HTERT RPE-1 (cell line): ENCODE measurements around the gene ZNF552.
"Not testable (repeated sequence)": the region's sequence is repeated elsewhere in the genome, so short reads cannot be mapped to it uniquely, and the experiment has no call there.

ENCODE experiments used
- in situ Hi-C: fragments of 300-500 bp; cut with MboI; formaldehyde crosslinking; loops from 4 replicates; pipeline ENCODE4 v1.14.3; 2020; ENCODE audit warnings: low sequenced_read_pairs

ZNF552 gene

GRCh38 chr19:57819475-57820148, 4.9 kb upstream of the ZNF552 start:
- in situ Hi-C loops: no loop called here

- in situ Hi-C loops: no loop called here
Measured at GRCh38 chr19:57818378-57818777, 3.7 kb upstream of the ZNF552 start.

- in situ Hi-C loops: no loop called here
Measured at GRCh38 chr19:57817976-57818375, 3.3 kb upstream of the ZNF552 start.

- in situ Hi-C loops: no loop called here
Measured at GRCh38 chr19:57816652-57817051, 1.9 kb upstream of the ZNF552 start.

- in situ Hi-C loops: no loop called here
Measured at GRCh38 chr19:57815247-57816075, 748 bp upstream of the ZNF552 start.

DNA sequence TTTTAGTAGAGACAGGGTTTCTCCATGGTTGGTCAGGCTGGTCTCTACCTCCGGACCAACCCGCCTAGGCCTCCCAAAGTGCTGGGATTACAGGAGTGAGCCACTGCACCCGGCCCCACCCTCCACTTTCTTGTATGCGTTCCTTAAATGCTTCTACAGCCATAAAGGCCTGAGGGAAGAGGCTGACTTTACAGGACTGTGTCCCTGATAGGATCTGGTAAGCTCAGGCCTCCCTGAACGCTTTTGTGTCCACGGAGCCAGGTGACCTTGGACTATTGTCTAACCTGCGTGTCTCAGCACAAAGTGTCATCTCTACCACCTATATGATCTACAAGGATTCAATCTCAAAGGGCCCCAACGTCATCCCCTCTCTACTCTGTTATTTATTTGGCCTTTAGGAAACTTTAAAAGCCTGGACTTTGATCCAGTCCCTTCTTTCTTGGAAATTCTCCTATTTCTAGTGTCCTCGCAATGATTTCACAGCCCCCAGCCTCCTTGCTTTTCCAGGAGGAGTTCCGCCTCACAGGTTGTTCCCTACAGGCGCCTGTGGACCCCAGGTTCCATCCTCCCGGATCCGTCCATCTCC, 701 bp downstream of the ZNF552 start:
- in situ Hi-C loops: no loop called here

DNA sequence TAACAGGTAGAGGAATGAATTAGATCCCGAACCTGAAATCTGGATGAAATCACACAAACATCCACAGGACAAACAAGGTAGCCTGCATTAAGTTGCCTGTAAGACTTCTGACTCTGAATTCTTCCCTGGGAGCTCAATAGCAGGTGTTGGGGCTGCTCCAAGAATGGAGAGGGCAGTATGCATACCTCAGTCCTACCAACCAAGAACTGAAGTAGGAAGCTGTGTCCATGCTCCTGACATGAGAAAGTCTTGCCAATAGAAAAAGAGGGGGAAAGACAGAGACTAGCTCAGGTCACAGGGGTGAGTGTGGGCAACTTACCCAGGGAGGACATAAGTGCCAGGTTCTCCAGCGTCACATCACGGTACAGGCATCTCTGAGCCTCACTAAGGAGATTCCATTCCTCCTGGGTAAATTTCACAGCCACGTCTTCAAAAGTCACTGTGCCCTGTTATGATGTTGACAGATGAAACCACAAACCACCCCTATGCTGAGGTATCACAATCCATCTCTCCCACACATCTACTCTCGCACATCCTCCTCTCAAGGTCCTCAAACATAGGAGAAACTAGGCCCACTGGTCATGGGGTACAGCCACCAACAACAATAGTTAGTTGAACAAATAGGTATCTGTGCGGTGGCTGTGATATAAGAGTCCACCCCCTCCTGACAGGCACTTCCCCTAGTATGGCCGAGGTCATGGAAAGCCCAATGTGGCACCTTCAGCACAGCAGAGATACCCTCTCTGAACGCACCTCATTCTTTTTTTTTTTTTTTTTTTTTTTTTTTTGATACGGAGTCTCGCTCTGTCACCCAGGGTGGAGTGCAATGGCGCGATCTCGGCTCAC, 1.5 kb downstream of the ZNF552 start:
- in situ Hi-C loops: not testable (repeated sequence)

- in situ Hi-C loops: no loop called here
Measured at GRCh38 chr19:57812226-57812625, 2.5 kb downstream of the ZNF552 start.

- in situ Hi-C loops: not testable (repeated sequence)
Measured at GRCh38 chr19:57810410-57811295, 4.1 kb downstream of the ZNF552 start.

GRCh38 chr19:57807541-57807940, 7.2 kb downstream of the ZNF552 start:
- in situ Hi-C loops: no loop called here

GRCh38 chr19:57803594-57804325, 11.0 kb downstream of the ZNF552 start:
- in situ Hi-C loops: no loop called here

DNA sequence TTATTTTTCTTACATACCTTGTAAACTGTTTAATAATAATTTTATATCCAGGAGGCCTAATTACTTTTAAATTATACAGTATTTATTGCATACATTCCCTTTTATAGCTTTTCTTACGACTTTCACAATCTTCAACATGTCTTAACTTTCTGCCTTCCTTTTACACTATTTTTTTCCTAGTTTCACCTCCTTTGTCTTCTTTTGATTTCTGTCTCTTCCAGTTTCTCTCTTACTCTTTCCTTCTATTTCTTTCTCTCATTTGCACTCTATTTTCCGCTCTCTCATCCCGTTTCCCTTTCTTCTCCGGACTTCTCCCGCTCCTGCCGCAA, 11.5 kb downstream of the ZNF552 start:
- in situ Hi-C loops: no loop called here

- in situ Hi-C loops: no loop called here
Measured at GRCh38 chr19:57802269-57802668, 12.4 kb downstream of the ZNF552 start.

GRCh38 chr19:57800696-57801095, 14.0 kb downstream of the ZNF552 start:
- in situ Hi-C loops: no loop called here

DNA sequence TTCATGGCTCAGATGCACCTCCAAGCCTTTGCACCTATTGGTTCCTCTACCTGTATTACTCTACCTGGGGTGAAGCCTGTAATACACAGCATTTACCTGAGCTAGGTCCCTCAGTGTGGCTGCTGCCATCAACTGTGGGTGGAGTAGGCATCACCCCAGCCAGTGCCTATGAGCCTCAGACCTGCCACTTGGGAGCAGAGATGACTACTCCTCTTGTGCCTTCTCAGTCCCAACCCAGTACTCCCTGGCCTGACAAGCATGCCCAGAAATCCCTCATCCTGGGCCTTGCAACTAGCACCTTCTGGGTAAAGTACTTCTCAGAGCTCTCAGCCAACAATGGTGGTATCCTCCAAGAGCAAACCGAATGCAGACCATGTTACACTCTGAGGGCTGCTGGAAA, 18.1 kb downstream of the ZNF552 start:
- in situ Hi-C loops: not testable (repeated sequence)

DNA sequence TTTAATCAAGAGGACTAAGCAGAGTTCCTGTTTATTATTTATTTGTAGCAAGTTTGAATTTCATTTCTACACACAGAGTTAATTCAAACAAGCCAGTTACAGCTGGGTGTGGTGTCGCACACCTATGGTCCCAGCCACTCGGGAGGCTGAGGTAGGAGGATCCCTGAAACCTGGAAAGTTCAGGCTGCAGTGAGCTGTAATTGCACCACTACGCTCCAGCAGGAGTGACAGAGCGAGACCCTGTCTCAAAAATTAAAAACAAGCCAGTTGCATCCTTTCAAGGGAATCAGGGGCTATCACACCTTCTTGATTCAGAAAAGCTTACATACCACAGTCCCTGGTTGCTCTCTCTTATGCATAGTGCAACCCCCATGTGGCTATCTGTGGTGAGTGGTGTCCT, 25.4 kb downstream of the ZNF552 start:
- in situ Hi-C loops: no loop called here

- in situ Hi-C loops: no loop called here
Measured at GRCh38 chr19:57788114-57788692, 26.5 kb downstream of the ZNF552 start.

DNA sequence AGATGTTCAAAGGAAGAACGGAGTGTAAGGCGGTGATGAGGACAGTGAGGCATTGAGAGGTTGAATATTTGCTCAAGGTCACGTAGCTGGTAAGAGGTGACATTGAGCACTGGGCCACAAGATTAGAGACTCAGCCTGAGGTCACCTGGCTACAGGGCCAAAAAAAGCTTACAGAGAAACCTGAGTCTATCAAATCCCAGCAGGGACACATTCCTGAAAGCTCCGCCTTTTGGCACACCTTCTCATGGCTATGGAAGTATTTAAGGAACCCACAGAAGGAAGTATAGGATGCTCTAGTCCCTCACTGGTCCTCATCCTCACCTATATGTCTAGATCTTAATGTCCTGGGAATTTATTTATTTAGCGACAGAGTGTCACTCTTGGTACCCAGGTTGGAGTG, 27.8 kb downstream of the ZNF552 start:
- in situ Hi-C loops: no loop called here

DNA sequence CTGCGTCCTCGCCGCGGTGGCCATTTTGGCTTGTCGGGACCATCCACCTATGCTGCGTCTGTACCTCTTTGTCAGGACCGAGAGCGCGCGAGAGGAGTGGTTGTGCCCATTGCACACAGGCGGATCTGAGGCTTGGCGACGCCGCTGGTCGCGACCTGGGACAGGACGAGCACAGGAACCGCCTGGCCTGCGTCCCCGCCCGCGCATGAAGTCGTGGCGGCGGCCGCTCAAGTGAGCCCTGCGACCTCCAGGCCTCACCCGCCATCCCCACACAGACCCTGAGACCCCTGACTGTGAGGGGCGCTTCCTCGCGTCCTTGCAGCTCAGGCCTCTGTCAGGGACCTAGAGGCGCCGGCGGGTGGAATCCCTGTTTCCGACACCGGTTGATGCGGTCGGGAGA, 28.4 kb downstream of the ZNF552 start:
- in situ Hi-C loops: no loop called here
